ENCODE data around the gene CRTC2.

The CRTC2 gene

DNA sequence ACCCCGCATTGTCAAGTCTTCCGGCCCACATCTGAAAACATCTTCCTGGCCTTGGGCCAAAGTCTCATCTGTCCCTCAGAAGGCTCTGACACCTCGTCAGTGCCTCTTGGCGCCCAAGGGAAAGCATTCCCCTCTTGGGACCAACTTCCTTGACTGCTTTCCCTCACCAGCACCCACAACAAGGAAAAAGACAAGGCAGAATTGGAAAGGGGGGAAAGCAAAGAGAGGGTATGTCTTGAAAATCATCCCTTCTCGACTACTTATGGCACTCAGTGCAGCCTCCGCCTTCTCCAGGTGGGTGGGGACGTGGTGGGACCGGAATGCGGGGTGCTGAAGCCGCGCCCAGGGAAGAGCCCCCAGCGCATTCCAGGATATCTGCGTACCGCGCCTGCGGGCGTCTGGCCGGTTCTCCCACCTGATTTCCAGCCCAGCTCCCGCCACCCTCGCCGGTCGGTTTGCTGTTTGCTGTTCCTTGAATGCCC, 5.5 kb upstream of the CRTC2 start:
- Histone ChIP-seq H3K4me1 (ENCODE audit: low read depth, poor library complexity, severe bottlenecking) (peaks cover 61% of the 10 kb centered on the region), H3K79me2 (ENCODE audit: insufficient read depth, low read depth) (peaks cover 33% of the 10 kb centered on the region), H3K4me3 (IDR thresholded peaks at IDR 0.05; ENCODE audit: insufficient read depth, low read depth, low read length) (peak overlapping the region; percentile 98), H4K20me1 (ENCODE audit: insufficient read depth) (no peaks in the 10 kb centered on the region), H3K4me2 (peak overlapping the region; percentile 99), H3K36me3 (ENCODE audit: insufficient read depth) (no peaks in the 10 kb centered on the region), H3K27ac (peak overlapping the region; percentile 25), H3K27me3 (ENCODE audit: insufficient read depth, low read depth) (no peaks in the 10 kb centered on the region), H3K9ac (peak overlapping the region; percentile 48), H2AFZ (ENCODE audit: low read depth) (peak overlapping the region; percentile 72)
- TF ChIP-seq CTCF (conservative IDR thresholded peaks at IDR 0.05; ENCODE audit: low read depth, low read length): no peak

GRCh38 chr1:153963030-153963849, 4.8 kb upstream of the CRTC2 start, which contains the start of gene SLC39A1:
TSS of gene SLC39A1 (minus strand) at chr1:153963537. CDS start at chr1:153962715, 822 bp downstream.
- peaks cover 61% of the 10 kb centered on the region for H3K4me1 ChIP-seq (ENCODE audit: low read depth, poor library complexity, severe bottlenecking)
- H2AFZ ChIP-seq (ENCODE audit: low read depth): peak within 1 kb of the TSS; percentile 72

GRCh38 chr1:153962088-153963029, 3.9 kb upstream of the CRTC2 start:
- peak overlapping the region; percentile 99 for H3K4me2 ChIP-seq

More at GRCh38 chr1:153963030-153963849, 4.8 kb upstream of the CRTC2 start, which contains the start of gene SLC39A1:
- H3K27me3 ChIP-seq (ENCODE audit: insufficient read depth, low read depth): no peaks in the 10 kb centered on the region
- no peaks in the 10 kb centered on the region for H3K36me3 ChIP-seq (ENCODE audit: insufficient read depth)
- H3K9ac ChIP-seq: peak within 1 kb of the TSS; percentile 48
- no peak for TF ChIP-seq CTCF (conservative IDR thresholded peaks at IDR 0.05; ENCODE audit: low read depth, low read length)
- peak within 1 kb of the TSS; percentile 98 for H3K4me3 ChIP-seq (IDR thresholded peaks at IDR 0.05; ENCODE audit: insufficient read depth, low read depth, low read length)
- H3K4me2 ChIP-seq: peak within 1 kb of the TSS; percentile 99
- peaks cover 33% of the 10 kb centered on the region for H3K79me2 ChIP-seq (ENCODE audit: insufficient read depth, low read depth)
- H3K27ac ChIP-seq: peak within 1 kb of the TSS; percentile 25
- no peaks in the 10 kb centered on the region for H4K20me1 ChIP-seq (ENCODE audit: insufficient read depth)

More at GRCh38 chr1:153962088-153963029, 3.9 kb upstream of the CRTC2 start:
- peaks cover 41% of the 10 kb centered on the region for H3K79me2 ChIP-seq (ENCODE audit: insufficient read depth, low read depth)
- H3K4me1 ChIP-seq (ENCODE audit: low read depth, poor library complexity, severe bottlenecking): peaks cover 55% of the 10 kb centered on the region
- no peaks in the 10 kb centered on the region for H3K27me3 ChIP-seq (ENCODE audit: insufficient read depth, low read depth)
- no peaks in the 10 kb centered on the region for H4K20me1 ChIP-seq (ENCODE audit: insufficient read depth)
- TF ChIP-seq CTCF (conservative IDR thresholded peaks at IDR 0.05; ENCODE audit: low read depth, low read length): no peak
- H3K27ac ChIP-seq: peak overlapping the region; percentile 25; the same call in 1 of the 2 replicates
- H3K9ac ChIP-seq: peak overlapping the region; percentile 48; the same call in 1 of the 2 replicates
- no peaks in the 10 kb centered on the region for H3K36me3 ChIP-seq (ENCODE audit: insufficient read depth)
- H3K4me3 ChIP-seq (IDR thresholded peaks at IDR 0.05; ENCODE audit: insufficient read depth, low read depth, low read length): peak overlapping the region; percentile 98
- peak overlapping the region; percentile 72 for H2AFZ ChIP-seq (ENCODE audit: low read depth)
